ENCODE results near the gene MYO1D.

The MYO1D gene

DNA sequence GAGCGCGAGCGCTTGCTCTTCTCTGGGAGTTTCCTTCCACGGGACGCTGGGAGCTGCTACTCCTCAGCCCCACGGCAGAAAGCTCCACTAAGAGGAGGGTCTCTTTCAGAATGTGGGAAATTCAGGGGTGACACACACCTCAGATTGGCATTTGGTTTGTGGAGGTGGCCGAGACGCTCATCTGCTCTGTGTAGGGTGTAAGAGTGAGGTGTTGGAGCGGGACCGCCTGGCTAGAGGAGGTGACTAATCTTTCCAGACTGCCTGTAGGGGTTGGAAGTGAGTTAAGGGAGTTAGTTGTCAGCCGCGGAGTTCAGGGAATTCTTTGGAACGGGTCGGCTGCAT lies 431.9 kb downstream of the MYO1D start:
- peak; percentile 58 for DNase-seq

DNA sequence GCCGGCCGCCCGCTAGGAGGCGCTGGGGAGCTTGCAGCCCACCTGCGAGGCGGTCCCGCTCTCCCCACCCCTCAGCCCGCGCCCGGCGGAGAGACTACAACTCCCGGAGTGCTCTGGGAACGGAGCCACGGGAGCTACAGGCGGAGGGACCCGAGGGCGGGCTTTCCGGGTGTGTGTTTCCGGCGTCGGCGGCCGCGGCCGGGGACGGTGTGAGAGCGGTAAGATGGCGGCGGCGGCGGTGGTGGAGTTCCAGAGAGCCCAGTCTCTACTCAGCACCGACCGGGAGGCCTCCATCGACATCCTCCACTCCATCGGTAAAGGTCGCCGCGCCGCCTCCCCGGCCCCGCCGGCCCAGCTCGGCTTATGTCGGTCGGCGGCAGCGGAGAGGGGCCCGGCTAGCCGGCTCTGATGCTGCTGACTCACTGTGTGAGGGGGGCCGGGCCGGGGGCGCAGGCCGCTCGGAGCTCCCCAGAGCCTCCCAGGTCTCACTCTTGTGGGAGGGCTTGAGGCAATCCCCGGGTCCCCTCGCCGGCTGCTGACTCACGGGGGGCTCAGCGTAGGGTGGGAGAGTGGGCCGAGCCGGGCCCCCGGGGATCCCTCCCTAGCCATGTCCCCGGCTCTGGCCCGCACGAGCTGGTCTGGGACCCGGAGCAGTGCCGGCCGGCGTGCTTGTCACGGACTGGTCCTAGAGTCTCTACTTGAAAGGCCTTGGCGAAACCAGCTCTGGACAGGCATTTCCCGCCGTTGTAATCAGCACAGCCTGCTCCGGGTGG lies 432.4 kb downstream of the MYO1D start, which contains the start of gene PSMD11:
PSMD11 (plus strand) TSS at position 210 of the 773 bp plus-strand sequence; CDS start at position 224, 14 bp downstream.
- peak; percentile 98 for DNase-seq

DNA sequence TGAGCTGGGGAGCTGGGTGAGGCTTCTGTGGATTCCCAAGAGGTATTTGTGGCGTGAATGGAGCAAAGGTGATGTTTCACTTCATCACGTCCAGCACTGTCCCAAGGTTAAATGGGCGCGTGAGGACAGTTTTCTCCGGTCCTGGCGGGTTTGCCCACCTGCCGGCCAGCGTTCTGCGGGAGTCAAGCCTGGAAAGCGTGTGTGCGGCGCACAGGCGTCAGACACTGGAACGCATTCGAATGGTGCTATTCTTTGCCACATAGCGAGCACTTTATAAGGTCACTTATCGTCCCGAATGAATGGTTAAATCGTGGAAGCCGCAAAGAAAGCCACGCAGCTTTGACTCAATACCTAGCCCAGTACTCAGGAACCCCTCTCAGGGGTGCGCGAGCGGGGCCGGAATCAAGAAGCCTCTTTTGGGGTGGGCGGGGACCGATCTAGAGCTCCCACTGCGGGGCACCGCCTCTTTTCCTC lies 433.1 kb downstream of the MYO1D start:
- peak; percentile 75 for DNase-seq
